ENCODE measurements around the gene ANKRD29. TPM values are rescaled to one million over a fixed set of nuclear protein-coding genes. Genes with fewer than 3 reads are reported as not detected.

The ANKRD29 gene
- total and polyA plus RNA-seq, 2 of the 4 experiments (the other 2 are of a cell fraction), result 0.18 to 0.31 TPM

DNA sequence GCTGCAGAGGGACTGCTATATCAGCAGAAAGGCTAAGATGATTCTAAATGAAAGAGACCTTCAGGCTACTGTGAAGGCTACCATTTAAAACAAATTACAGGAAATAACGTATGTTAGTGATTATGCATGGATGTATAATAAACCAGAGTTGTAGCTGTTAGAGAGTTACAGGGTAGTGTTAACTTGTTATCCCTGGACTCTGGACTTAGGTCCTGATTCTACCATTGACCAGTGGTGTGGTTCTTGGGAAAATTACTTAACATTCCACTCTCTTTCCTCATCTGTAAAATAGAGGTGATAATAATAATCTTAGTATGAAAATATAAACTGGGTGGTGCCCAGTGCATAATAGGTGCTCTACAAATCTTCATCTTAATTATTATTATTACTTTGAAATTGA lies 48.7 kb upstream of the ANKRD29 start:
- Histone ChIP-seq H2BK20ac (ENCODE audit: low read depth, low read length) (no peak overlapping the region), H4K91ac (ENCODE audit: insufficient read depth, low read depth, low read length) (no peak overlapping the region), H2AK5ac (ENCODE audit: low read depth, low read length) (no peak overlapping the region), H2BK120ac (ENCODE audit: low read depth, low read length) (no peak overlapping the region), H3K9ac (ENCODE audit: low read depth, low read length) (no peak overlapping the region), H4K8ac (ENCODE audit: low read depth in 2 of 2, low read length in 2 of 2) (no peak overlapping the region), H2BK15ac (ENCODE audit: low read depth, low read length) (no peak overlapping the region), H3K56ac (ENCODE audit: extremely low read depth, insufficient read depth, low read length) (no peak overlapping the region), H3K36me3 (ENCODE audit: control insufficient read depth, insufficient read depth, low read length) (no peaks in the 10 kb centered on the region), H2BK5ac (ENCODE audit: low read depth, low read length, poor library complexity, severe bottlenecking) (no peak overlapping the region), H3K27me3 (ENCODE audit: control insufficient read depth, insufficient read depth, low read length) (no peaks in the 10 kb centered on the region), H2AK9ac (replicated peaks; ENCODE audit: low read depth, low read length, poor library complexity) (no peak overlapping the region), H3K23ac (ENCODE audit: low read depth, low read length) (no peak overlapping the region), H3K9me3 (ENCODE audit: control insufficient read depth, insufficient read depth, low read length) (peaks cover 5% of the 10 kb centered on the region; the same call in 1 of the 2 replicates), H3K9me1 (ENCODE audit: insufficient read depth, low read length) (no peaks in the 10 kb centered on the region), H3K4me3 (ENCODE audit: insufficient read depth, low read depth, low read length) (no peak overlapping the region), H4K5ac (ENCODE audit: low read depth, low read length) (no peak overlapping the region), H3K18ac (ENCODE audit: low read depth, low read length) (no peak overlapping the region), H3K4me1 (ENCODE audit: control insufficient read depth, insufficient read depth, low read length) (no peaks in the 10 kb centered on the region), H3K4ac (ENCODE audit: low read depth, low read length) (no peak overlapping the region), H3K14ac (replicated peaks; ENCODE audit: low read depth, low read length) (no peak overlapping the region), H3K79me1 (ENCODE audit: low read depth in 1 of 2, low read length in 2 of 2) (no peaks in the 10 kb centered on the region), H3K4me2 (ENCODE audit: low read depth, low read length) (no peak overlapping the region), H2AFZ (replicated peaks; ENCODE audit: low read length, poor library complexity) (no peak overlapping the region), H3K27ac (ENCODE audit: insufficient read depth, low read length) (no peak overlapping the region), H4K20me1 (ENCODE audit: insufficient read depth, low read length) (no peaks in the 10 kb centered on the region)
- DNase-seq (no peak), ATAC-seq (ENCODE audit: low read depth) (no peak)
- in situ Hi-C loops (cut with MboI; ENCODE audit: low sequenced_read_pairs) (no loop called here), intact Hi-C loops (cut with micrococcal nuclease) (no loop called here), dilution Hi-C loops (cut with HindIII; ENCODE audit: low sequenced_read_pairs, unreplicated experiment) (no loop called here)
- CTCF ChIA-PET, result no interaction called here
- TF ChIP-seq CHD1 (IDR thresholded peaks at IDR 0.05; ENCODE audit: low read depth, low read length) (no peak), FOS (IDR thresholded peaks at IDR 0.05; ENCODE audit: low read depth, low read length) (no peak), MXI1 (IDR thresholded peaks at IDR 0.05; ENCODE audit: borderline replicate concordance, low read depth, low read length) (no peak), MAZ (IDR thresholded peaks at IDR 0.05; ENCODE audit: borderline replicate concordance, low read depth, low read length) (no peak), RFX5 (IDR thresholded peaks at IDR 0.05; ENCODE audit: low read depth, low read length) (no peak), RCOR1 (IDR thresholded peaks at IDR 0.05; ENCODE audit: insufficient replicate concordance, low read length) (no peak), NFE2L2 (IDR thresholded peaks at IDR 0.05; ENCODE audit: low read depth, low read length) (no peak)
- WGBS, 2 experiments (ENCODE audit: extremely low coverage in 2 of 2, insufficient read length in 1 of 2), result no CpG with 5 or more reads among the region's 1 CpG
- POLR2A ChIA-PET (ENCODE audit: unreplicated experiment), result no interaction called here
- no TSS peak for BruUV-seq (replicated peaks)

Data from IMR-90 (cell line).